SJSA1 (cell line): Measurements from ENCODE around the gene PLEKHA4. TPM values are rescaled to one million over a fixed set of nuclear protein-coding genes. Genes with fewer than 3 reads are reported as not detected.
A peak's percentile ranks its signal among the peaks of the same experiment; 100 is the strongest.
"Not testable (repeated sequence)": the region's sequence is repeated elsewhere in the genome, so short reads cannot be mapped to it uniquely, and the experiment has no call there.

Experiments
- DNase-seq, 2 experiments: peaks; one replicate each; pipeline ENCODE4 v3.0.0-alpha.2; 2015 to 2020; ENCODE audit warnings: low spot score in 2 of 2, low read depth in 1 of 2
- H3K27ac ChIP-seq: fragments of 250-450 bp; sonication (Bioruptor Pico); 2 replicates; pipeline ENCODE4 v1.5.1; 2020; ENCODE audit warnings: mild to moderate bottlenecking, moderate library complexity
- H3K27me3 ChIP-seq: fragments of 250-450 bp; sonication (Bioruptor Pico); replicated peaks from 2 replicates; pipeline ENCODE4 v1.5.1; 2020; ENCODE audit warnings: mild to moderate bottlenecking, moderate library complexity
- H3K36me3 ChIP-seq: fragments of 250-450 bp; sonication (Bioruptor Pico); 2 replicates; pipeline ENCODE4 v1.5.1; 2020; ENCODE audit warnings: mild to moderate bottlenecking
- H3K4me1 ChIP-seq: fragments of 250-450 bp; sonication (Bioruptor Pico); replicated peaks from 2 replicates; pipeline ENCODE4 v1.6.1; 2021; ENCODE audit warnings: mild to moderate bottlenecking
- H3K4me3 ChIP-seq: fragments of 250-450 bp; sonication (Bioruptor Pico); 2 replicates; pipeline ENCODE4 v1.5.1; 2020; ENCODE audit warnings: mild to moderate bottlenecking
- H3K9me3 ChIP-seq: fragments of 250-450 bp; sonication (Bioruptor Pico); replicated peaks from 2 replicates; pipeline ENCODE4 v1.5.1; 2020; ENCODE audit warnings: mild to moderate bottlenecking
- total RNA-seq: library from RNA; depleted of rRNA; stranded (reverse); fragments of >200 nt; shearing (Covaris generic); gene quantifications from 2 replicates; pipeline ENCODE4 v1.2.3, GENCODE V29; 2014; rRNA removed

The PLEKHA4 gene
- total RNA-seq: 3.5 and 11.8 TPM in 2 replicates

GRCh38 chr19:48868114-48868886 lies at the start of gene PLEKHA4:
TSS of gene PLEKHA4 (minus strand) at chr19:48868617. CDS start at chr19:48867620, 997 bp downstream.
- Histone ChIP-seq H3K4me3 (peak within 1 kb of the TSS; percentile 38), H3K36me3 (peaks cover 15% of the 10 kb centered on the region), H3K4me1 (peaks cover 23% of the 10 kb centered on the region), H3K27ac (peak within 1 kb of the TSS; percentile 77), H3K9me3 (0 out of 2 replicates have a peak, but pooled peaks cover 5% of the 10 kb centered on the region), H3K27me3 (no peaks in the 10 kb centered on the region)
- peak; percentile 55 to 68 for DNase-seq

GRCh38 chr19:48918071-48918470 lies 49.7 kb upstream of the PLEKHA4 start:
- Histone ChIP-seq H3K27ac (no peak overlapping the region), H3K4me3 (no peak overlapping the region), H3K27me3 (no peaks in the 10 kb centered on the region), H3K4me1 (no peaks in the 10 kb centered on the region), H3K36me3 (peaks cover 71% of the 10 kb centered on the region), H3K9me3 (no peaks in the 10 kb centered on the region)
- no peak for DNase-seq

GRCh38 chr19:48915757-48916156 lies 47.3 kb upstream of the PLEKHA4 start:
- Histone ChIP-seq H3K9me3 (no peaks in the 10 kb centered on the region), H3K27ac (no peak overlapping the region), H3K4me1 (no peaks in the 10 kb centered on the region), H3K4me3 (no peak overlapping the region), H3K27me3 (no peaks in the 10 kb centered on the region), H3K36me3 (peaks cover 73% of the 10 kb centered on the region)
- DNase-seq: no peak

- no peaks in the 10 kb centered on the region for H3K27me3 ChIP-seq
- no peak overlapping the region for H3K27ac ChIP-seq
- H3K9me3 ChIP-seq: no peaks in the 10 kb centered on the region
- no peak for DNase-seq
- H3K4me3 ChIP-seq: no peak overlapping the region
- peaks cover 71% of the 10 kb centered on the region for H3K36me3 ChIP-seq
- H3K4me1 ChIP-seq: no peaks in the 10 kb centered on the region
These were observed 45.8 kb upstream of the PLEKHA4 start for GRCh38 chr19:48914181-48914580.

- H3K27ac ChIP-seq: no peak overlapping the region
- no peak for DNase-seq
- peaks cover 68% of the 10 kb centered on the region for H3K36me3 ChIP-seq
These were observed 44.9 kb upstream of the PLEKHA4 start for GRCh38 chr19:48913114-48913889.

GRCh38 chr19:48910803-48911202 lies 42.4 kb upstream of the PLEKHA4 start:
- no peak for DNase-seq
- no peaks in the 10 kb centered on the region for H3K27me3 ChIP-seq
- H3K9me3 ChIP-seq: no peaks in the 10 kb centered on the region
- H3K4me3 ChIP-seq: no peak overlapping the region
- H3K4me1 ChIP-seq: no peaks in the 10 kb centered on the region
- H3K36me3 ChIP-seq: peaks cover 62% of the 10 kb centered on the region
- no peak overlapping the region for H3K27ac ChIP-seq

More at GRCh38 chr19:48913114-48913889, 44.9 kb upstream of the PLEKHA4 start:
- no peak overlapping the region for H3K4me3 ChIP-seq
- no peaks in the 10 kb centered on the region for H3K4me1 ChIP-seq
- H3K9me3 ChIP-seq: no peaks in the 10 kb centered on the region
- H3K27me3 ChIP-seq: no peaks in the 10 kb centered on the region

- DNase-seq, H3K27ac ChIP-seq, H3K27me3 ChIP-seq, H3K4me1 ChIP-seq, H3K9me3 ChIP-seq, H3K4me3 ChIP-seq: not testable (repeated sequence)
- peaks cover 64% of the 10 kb centered on the region for H3K36me3 ChIP-seq
These were observed 41.1 kb upstream of the PLEKHA4 start for GRCh38 chr19:48909424-48910077.

- H3K9me3 ChIP-seq: no peaks in the 10 kb centered on the region
- H3K36me3 ChIP-seq: peaks cover 48% of the 10 kb centered on the region
- DNase-seq: no peak
- H3K4me3 ChIP-seq: no peak overlapping the region
- H3K27me3 ChIP-seq: no peaks in the 10 kb centered on the region
- H3K27ac ChIP-seq: no peak overlapping the region
- no peaks in the 10 kb centered on the region for H3K4me1 ChIP-seq
These were observed 39.3 kb upstream of the PLEKHA4 start for GRCh38 chr19:48907671-48908070.

GRCh38 chr19:48906324-48906723 lies 37.9 kb upstream of the PLEKHA4 start:
- no peak overlapping the region for H3K27ac ChIP-seq
- H3K27me3 ChIP-seq: no peaks in the 10 kb centered on the region
- DNase-seq: no peak
- no peaks in the 10 kb centered on the region for H3K9me3 ChIP-seq
- no peak overlapping the region for H3K4me3 ChIP-seq
- peaks cover 1% of the 10 kb centered on the region; the same call in 1 of the 2 replicates for H3K4me1 ChIP-seq
- peaks cover 43% of the 10 kb centered on the region for H3K36me3 ChIP-seq

GRCh38 chr19:48905664-48906063 lies 37.2 kb upstream of the PLEKHA4 start:
- Histone ChIP-seq H3K9me3 (no peaks in the 10 kb centered on the region), H3K27me3 (no peaks in the 10 kb centered on the region), H3K27ac (no peak overlapping the region), H3K4me1 (peaks cover 8% of the 10 kb centered on the region), H3K4me3 (no peak overlapping the region), H3K36me3 (peaks cover 39% of the 10 kb centered on the region)
- DNase-seq: no peak

GRCh38 chr19:48903788-48904187 lies 35.4 kb upstream of the PLEKHA4 start:
- not testable (repeated sequence) for H3K9me3 ChIP-seq, H3K4me3 ChIP-seq, H3K27me3 ChIP-seq, H3K4me1 ChIP-seq, H3K27ac ChIP-seq, DNase-seq
- peaks cover 34% of the 10 kb centered on the region for H3K36me3 ChIP-seq

- H3K4me3 ChIP-seq, DNase-seq, H3K27me3 ChIP-seq, H3K9me3 ChIP-seq, H3K4me1 ChIP-seq, H3K27ac ChIP-seq: not testable (repeated sequence)
- peaks cover 19% of the 10 kb centered on the region for H3K36me3 ChIP-seq
These were observed 33.9 kb upstream of the PLEKHA4 start for GRCh38 chr19:48902291-48902690.

GRCh38 chr19:48900477-48901406 lies 32.3 kb upstream of the PLEKHA4 start:
- peak in 1 of 2 experiments; percentile 39 for DNase-seq
- no peaks in the 10 kb centered on the region for H3K27me3 ChIP-seq
- H3K4me1 ChIP-seq: peaks cover 9% of the 10 kb centered on the region

More at GRCh38 chr19:48900477-48901406, 32.3 kb upstream of the PLEKHA4 start:
- Histone ChIP-seq H3K4me3 (peak overlapping the region; percentile 52), H3K9me3 (no peaks in the 10 kb centered on the region), H3K36me3 (peaks cover 19% of the 10 kb centered on the region), H3K27ac (peak overlapping the region; percentile 39)
